HEK293 (cell line): ENCODE results near the gene KIAA1210.

Source experiments
- CTCF ChIP-seq: fragments of 450-650 bp; formaldehyde crosslinking; IDR thresholded peaks from 2 replicates; pipeline ENCODE4 v1.5.1; 2016; ENCODE audit warnings: missing biosample characterization, missing genetic modification characterization
- ZNF18 ChIP-seq: fragments of 450-650 bp; formaldehyde crosslinking; IDR thresholded peaks from 2 replicates; pipeline ENCODE4 v1.5.1; 2016; ENCODE audit warnings: missing biosample characterization, missing genetic modification characterization
- ZNF2 ChIP-seq: fragments of 450-650 bp; formaldehyde crosslinking; IDR thresholded peaks from 2 replicates; pipeline ENCODE4 v1.5.1; 2016; ENCODE audit warnings: missing biosample characterization, missing genetic modification characterization
- ZNF280C ChIP-seq: fragments of 450-650 bp; formaldehyde crosslinking; IDR thresholded peaks from 2 replicates; pipeline ENCODE4 v1.5.1; 2016; ENCODE audit warnings: missing biosample characterization, missing genetic modification characterization
- ZNF362 ChIP-seq: fragments of 450-650 bp; formaldehyde crosslinking; IDR thresholded peaks from 2 replicates; pipeline ENCODE4 v1.5.1; 2016; ENCODE audit warnings: missing biosample characterization, missing genetic modification characterization
- ZNF830 ChIP-seq: fragments of 450-650 bp; IDR thresholded peaks from 2 replicates; pipeline ENCODE4 v1.5.0; 2018; ENCODE audit warnings: missing biosample characterization, missing genetic modification characterization, low read depth, mild to moderate bottlenecking, moderate library complexity
- TF ChIP-seq, protein P1 (sequence below): fragments of 450-650 bp; formaldehyde crosslinking; conservative IDR thresholded peaks from 2 replicates; pipeline ENCODE4 v1.5.1; 2016; ENCODE audit warnings: low read depth, missing biosample characterization, missing genetic modification characterization

GRCh38 chrX:119107206-119107605 is 20.4 kb downstream of the KIAA1210 start:
- TF ChIP-seq ZNF2 (tag by site-specific recombination) (no peak), ZNF362 (tag by site-specific recombination) (no peak), ZNF830 (tag by site-specific recombination) (no peak), ZNF280C (no peak), CTCF (no peak), ZNF18 (tag by site-specific recombination) (no peak)
- TF ChIP-seq, protein P1, sequence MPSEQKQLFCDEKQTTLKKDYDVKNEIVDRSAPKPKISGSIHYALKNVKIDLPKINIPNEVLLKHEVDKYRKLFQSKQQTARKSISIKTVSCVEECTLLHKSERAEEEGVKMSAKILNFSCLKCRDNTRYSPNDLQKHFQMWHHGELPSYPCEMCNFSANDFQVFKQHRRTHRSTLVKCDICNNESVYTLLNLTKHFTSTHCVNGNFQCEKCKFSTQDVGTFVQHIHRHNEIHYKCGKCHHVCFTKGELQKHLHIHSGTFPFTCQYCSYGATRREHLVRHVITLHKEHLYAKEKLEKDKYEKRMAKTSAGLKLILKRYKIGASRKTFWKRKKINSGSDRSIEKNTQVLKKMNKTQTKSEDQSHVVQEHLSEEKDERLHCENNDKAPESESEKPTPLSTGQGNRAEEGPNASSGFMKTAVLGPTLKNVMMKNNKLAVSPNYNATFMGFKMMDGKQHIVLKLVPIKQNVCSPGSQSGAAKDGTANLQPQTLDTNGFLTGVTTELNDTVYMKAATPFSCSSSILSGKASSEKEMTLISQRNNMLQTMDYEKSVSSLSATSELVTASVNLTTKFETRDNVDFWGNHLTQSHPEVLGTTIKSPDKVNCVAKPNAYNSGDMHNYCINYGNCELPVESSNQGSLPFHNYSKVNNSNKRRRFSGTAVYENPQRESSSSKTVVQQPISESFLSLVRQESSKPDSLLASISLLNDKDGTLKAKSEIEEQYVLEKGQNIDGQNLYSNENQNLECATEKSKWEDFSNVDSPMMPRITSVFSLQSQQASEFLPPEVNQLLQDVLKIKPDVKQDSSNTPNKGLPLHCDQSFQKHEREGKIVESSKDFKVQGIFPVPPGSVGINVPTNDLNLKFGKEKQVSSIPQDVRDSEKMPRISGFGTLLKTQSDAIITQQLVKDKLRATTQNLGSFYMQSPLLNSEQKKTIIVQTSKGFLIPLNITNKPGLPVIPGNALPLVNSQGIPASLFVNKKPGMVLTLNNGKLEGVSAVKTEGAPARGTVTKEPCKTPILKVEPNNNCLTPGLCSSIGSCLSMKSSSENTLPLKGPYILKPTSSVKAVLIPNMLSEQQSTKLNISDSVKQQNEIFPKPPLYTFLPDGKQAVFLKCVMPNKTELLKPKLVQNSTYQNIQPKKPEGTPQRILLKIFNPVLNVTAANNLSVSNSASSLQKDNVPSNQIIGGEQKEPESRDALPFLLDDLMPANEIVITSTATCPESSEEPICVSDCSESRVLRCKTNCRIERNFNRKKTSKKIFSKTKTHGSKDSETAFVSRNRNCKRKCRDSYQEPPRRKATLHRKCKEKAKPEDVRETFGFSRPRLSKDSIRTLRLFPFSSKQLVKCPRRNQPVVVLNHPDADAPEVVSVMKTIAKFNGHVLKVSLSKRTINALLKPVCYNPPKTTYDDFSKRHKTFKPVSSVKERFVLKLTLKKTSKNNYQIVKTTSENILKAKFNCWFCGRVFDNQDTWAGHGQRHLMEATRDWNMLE, result no peak
